GM21576 (cell line): ENCODE data around the gene DHX58.

Source experiments
- ATAC-seq: cut with Tn5 transposase; IDR thresholded peaks from one replicate; pipeline ENCODE4 v1.9.1; 2021; ENCODE audit warnings: mild to moderate bottlenecking, moderate library complexity; ENCODE audit not compliant: unreplicated experiment

DHX58 gene

GRCh38 chr17:42130310-42130936 lies 17.9 kb upstream of the DHX58 start:
- no peak for ATAC-seq

- no peak for ATAC-seq
These were observed 16.8 kb upstream of the DHX58 start for GRCh38 chr17:42129109-42129837.

DNA sequence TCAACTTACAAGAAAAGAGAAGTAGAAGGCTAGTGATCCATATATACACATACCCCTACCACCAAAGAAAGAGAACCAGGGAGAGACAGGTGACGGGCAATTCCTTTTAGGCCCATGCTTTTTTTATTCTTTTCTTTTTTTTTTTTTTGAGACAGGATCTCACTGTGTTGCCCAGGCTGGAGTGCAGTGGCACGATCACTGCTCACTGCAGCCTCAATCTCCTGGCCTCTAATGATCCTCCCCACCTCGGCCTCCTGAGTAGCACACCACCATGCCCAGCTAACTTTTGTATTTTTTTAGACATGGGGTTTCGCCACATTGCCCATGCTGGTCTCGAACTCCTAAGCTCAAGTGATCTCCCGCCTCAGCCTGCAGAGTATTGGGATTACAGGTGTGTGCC lies 14.9 kb upstream of the DHX58 start:
- ATAC-seq, result no peak

GRCh38 chr17:42126836-42127235 lies 14.3 kb upstream of the DHX58 start:
- no peak for ATAC-seq

- no peak for ATAC-seq
These were observed 13.1 kb upstream of the DHX58 start for GRCh38 chr17:42125565-42125964.

DNA sequence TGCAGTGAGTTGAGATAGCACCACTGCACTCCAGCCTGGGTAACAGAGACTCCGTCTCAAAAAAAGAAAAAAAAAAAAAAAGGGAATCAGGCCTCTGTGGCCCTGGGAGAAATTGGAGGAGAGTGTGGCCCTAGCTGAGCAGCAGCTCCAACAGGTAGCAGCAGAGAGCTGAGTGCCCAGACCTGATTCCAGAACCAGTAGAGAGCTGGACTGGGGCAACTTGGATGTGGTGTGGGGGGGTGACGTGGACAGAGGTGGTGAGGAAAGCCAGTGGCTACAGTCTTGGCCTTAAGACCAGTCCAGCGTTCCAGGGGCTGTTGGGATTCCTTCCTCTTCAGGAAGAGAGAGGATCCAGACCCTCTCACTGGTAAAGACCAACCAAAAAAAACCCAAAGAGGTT lies 11.7 kb upstream of the DHX58 start:
- no peak for ATAC-seq

DNA sequence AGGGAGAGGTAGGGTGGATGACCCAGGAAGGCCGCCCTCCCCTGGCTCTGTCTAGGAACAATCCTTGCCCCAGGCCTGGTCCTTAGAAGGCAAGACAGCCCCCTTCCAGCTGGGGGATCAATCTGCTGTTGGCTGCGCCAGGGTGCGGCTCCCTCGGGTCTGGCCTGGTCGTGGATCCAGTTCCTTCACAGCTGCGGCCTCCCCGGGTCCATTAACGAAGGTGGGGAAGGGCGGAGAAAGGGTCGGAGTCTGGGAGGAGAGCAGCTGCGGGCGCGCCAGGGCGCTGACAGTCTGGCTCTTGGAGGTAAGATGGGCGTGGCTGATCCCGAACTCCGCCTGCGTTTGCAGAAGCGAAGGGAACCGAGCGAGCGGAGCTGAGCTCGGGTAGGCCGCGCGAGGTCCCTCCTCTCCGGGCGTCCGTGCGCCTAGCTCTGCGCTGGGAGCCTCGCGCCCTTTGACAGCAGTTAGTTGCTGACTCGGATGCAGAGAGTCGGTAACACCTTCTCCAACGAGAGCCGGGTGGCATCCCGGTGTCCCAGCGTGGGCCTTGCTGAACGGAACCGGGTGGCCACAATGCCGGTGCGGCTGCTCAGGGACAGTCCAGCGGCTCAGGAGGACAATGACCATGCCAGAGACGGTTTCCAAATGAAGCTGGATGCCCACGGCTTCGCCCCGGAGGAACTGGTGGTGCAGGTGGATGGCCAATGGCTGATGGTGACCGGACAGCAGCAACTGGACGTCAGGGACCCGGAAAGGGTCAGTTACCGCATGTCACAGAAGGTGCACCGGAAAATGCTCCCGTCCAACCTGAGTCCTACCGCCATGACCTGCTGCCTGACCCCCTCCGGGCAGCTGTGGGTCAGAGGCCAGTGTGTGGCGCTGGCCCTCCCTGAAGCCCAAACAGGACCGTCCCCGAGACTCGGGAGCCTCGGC lies 10.1 kb upstream of the DHX58 start, which contains the start of gene HSPB9:
TSS of gene HSPB9 (plus strand) at position 434 of the 933 bp plus-strand sequence. CDS start at position 481, 47 bp downstream.
- ATAC-seq, result no peak

GRCh38 chr17:42120770-42121769 lies 8.6 kb upstream of the DHX58 start, which contains the start of gene KAT2A:
Gene KAT2A (minus strand): TSS chr17:42121367. CDS start chr17:42121304, 63 bp downstream.
- no peak for ATAC-seq

GRCh38 chr17:42120161-42120769 lies 7.8 kb upstream of the DHX58 start:
- no peak for ATAC-seq

DNA sequence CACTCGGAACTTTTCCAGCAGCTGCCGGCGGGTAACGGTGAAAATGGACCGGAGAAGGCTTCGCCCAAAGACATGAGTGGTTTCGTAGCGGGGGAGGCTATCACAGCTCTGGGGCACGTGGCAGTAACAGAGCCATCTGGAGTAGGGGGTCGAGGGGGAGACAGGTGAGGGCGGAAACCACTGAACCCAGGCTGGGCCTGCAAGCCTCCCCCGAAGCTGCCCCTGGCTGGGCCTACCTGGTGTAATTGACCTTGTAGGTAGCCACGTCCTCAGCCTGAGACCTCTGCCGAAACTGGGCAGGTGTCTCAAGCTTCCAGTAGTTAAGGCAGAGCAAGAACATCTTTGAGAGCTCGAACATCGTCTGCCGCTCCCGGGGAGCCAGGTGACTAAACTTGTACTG lies 6.8 kb upstream of the DHX58 start:
- ATAC-seq, result no peak

GRCh38 chr17:42118545-42118944 lies 6.0 kb upstream of the DHX58 start:
- no peak for ATAC-seq

GRCh38 chr17:42118126-42118510 lies 5.6 kb upstream of the DHX58 start:
- ATAC-seq, result no peak

DNA sequence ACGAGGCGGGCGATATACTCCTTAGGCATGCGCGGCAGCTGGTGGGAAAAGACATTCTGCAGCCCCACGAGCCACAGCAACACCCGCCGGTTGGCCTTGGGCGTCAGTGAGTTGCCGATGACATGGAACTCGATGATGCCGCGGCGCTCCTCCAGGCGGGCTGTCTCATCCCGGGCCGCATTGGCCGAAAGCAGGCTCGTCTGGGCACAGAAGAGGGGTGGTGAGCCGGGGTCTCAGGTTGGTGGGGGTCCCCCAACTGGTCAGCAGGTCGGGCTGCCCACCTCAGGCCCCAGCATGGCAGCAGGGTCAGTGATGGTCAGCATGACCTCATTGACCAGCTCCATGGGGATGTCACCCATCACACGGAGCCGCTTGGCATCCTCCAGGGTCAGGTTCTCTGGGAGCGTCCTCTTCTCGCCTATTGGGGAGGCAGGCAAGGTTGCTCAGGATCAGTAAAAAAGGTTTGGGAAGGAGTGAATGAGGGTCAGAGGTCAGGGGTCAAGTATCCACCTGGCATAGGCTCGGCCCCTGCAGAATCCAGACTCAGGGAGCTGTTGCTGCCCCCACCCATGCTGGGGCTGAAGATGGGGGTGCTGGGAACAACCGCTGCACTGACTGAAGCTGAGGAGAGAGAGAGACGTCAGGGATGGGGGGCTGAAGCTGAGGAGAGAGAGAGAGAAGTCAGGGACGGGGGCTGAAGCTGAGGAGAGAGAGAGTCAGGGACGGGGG lies 5.0 kb upstream of the DHX58 start:
- no peak for ATAC-seq

GRCh38 chr17:42116705-42117396 lies 4.3 kb upstream of the DHX58 start:
- ATAC-seq, result no peak

GRCh38 chr17:42114118-42114517 lies 1.6 kb upstream of the DHX58 start:
- no peak for ATAC-seq

DNA sequence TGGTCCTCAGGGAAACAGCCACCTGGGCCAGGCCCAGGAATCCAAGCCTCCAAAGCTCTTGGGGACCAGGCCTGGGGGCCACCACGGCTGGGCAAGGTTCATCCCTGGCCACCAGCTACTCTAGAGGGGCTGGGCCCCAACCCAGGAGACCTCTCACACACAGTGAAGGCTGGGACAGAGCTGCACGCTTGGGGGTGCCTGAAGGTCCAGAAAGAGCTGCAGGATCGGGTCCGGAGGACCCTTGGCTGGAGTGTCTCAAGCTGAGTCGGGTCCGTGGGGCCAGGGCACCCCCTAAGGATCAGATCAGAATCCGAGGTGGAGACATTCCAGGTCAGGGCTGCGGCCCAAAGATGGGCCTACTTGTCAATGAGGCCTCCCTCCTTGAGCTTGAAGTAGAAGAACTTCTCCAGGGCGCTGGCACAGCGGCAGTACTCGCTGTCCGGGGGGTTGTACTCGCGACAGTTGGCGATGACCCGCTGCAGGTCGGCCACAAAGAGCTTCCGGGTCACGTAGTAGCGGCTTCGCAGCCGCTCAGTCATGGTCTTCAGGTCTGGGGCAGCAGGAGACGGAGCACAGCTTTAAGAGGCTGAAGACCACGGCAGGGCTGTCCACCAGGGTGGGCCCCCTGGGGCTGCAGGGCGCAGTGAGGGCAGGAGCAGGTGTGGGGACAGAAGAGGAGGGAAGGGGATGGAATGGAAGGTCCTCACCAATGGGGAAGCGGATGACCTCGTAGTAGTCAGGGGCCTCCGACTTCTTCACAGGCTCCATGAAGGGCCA lies 967 bp upstream of the DHX58 start:
- ATAC-seq, result no peak

DNA sequence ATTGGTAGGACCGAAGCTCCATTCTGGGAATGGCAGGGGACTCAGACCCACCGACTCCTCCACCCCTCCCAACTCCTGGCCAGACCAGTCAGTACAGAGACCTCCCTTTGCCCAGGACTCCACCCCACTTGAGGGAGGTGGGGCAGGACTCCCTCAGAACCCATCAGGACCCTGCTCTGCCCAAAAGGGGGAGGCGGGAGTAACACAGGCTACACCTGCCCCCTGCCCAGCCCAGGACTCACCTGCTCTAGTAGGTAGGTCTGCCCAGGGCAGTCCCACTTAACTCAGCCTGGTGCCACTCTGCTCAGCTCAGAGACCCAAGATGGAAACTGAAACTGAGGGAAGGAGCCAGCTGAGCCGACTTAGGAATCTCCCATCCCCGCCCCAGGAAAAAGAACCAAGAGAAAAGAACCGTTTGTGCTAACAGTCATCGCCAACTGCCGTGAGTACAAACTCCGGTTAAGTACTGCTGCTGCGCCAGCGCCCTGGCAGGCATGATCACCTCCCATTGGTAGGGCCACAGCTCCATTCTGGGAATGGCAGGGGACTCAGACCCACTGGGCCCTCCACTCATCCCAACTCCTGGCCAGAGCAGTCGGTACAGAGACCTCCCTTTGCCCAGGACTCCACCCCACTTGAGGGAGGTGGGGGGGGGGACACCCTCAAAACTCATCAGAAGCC lies 503 bp downstream of the DHX58 start:
- no peak for ATAC-seq
